ENCODE measurements around the gene BORCS5. TPM values are rescaled to one million over a fixed set of nuclear protein-coding genes. Genes with fewer than 3 reads are reported as not detected.
"Not testable (repeated sequence)": the region's sequence is repeated elsewhere in the genome, so short reads cannot be mapped to it uniquely, and the experiment has no call there.

The BORCS5 gene
- 10 to 100 TPM; 10.3 to 23.7 (median 19.6) TPM for total RNA-seq

GRCh38 chr12:12356896-12357718, at the start of gene BORCS5:
Gene BORCS5, plus strand, starts transcription at chr12:12357078. Its CDS starts 374 bp downstream, at chr12:12357452.
- Histone ChIP-seq H3K36me3 (no peaks in the 10 kb centered on the region), H3K9me3 (no peaks in the 10 kb centered on the region), H3K4me1 (peaks cover 7 to 11% of the 10 kb centered on the region in 2 donors), H3K4me3 (replicated peaks in 1 of 3) (peak within 1 kb of the TSS; percentile 53 to 95 (median 82)), H3K27me3 (no peaks in the 10 kb centered on the region), H3K27ac (peak within 1 kb of the TSS; percentile 65 to 96 (median 92))
- peak; percentile 98 for DNase-seq
- intact Hi-C loops (cut with DNase I), result no loop called here
- peak; percentile 62 to 99 for TF ChIP-seq POLR2A (IDR thresholded peaks at IDR 0.05)
- TF ChIP-seq CTCF (IDR thresholded peaks at IDR 0.05), result peak in 2 of 6 experiments; percentile 5 to 32
- 0 to 1% methylated on average over 18 to 25 of the region's 72 CpGs for WGBS, 2 donors

- WGBS, 2 donors, result 79 to 86% methylated on average over 10 of the region's 10 CpGs
- H3K4me3 ChIP-seq (replicated peaks in 1 of 3); H3K27me3 ChIP-seq; H3K27ac ChIP-seq; DNase-seq; H3K4me1 ChIP-seq; intact Hi-C loops (cut with DNase I); H3K36me3 ChIP-seq; H3K9me3 ChIP-seq: not testable (repeated sequence)
These were observed 46.2 kb upstream of the BORCS5 start for GRCh38 chr12:12310695-12311094.

- H3K27me3 ChIP-seq, result no peaks in the 10 kb centered on the region
- DNase-seq, result no peak
- H3K9me3 ChIP-seq, result no peaks in the 10 kb centered on the region
- peaks cover 3 to 5% of the 10 kb centered on the region in 2 donors for H3K4me1 ChIP-seq
- intact Hi-C loops (cut with DNase I), result no loop called here
- no peak overlapping the region for H3K27ac ChIP-seq
- TF ChIP-seq CTCF (IDR thresholded peaks at IDR 0.05), result no peak
- TF ChIP-seq POLR2A (IDR thresholded peaks at IDR 0.05), result no peak
- H3K4me3 ChIP-seq (replicated peaks in 1 of 3), result no peak overlapping the region
- no peaks in the 10 kb centered on the region for H3K36me3 ChIP-seq
These were observed 41.0 kb upstream of the BORCS5 start for GRCh38 chr12:12315838-12316237.

GRCh38 chr12:12319451-12320183, 37.3 kb upstream of the BORCS5 start:
- peaks cover 3 to 5% of the 10 kb centered on the region in 2 donors for H3K4me1 ChIP-seq
- H3K36me3 ChIP-seq, result no peaks in the 10 kb centered on the region
- H3K4me3 ChIP-seq (replicated peaks in 1 of 3), result no peak overlapping the region
- no peaks in the 10 kb centered on the region for H3K9me3 ChIP-seq
- peak overlapping the region; percentile 8 to 61 (median 27) for H3K27ac ChIP-seq
- DNase-seq, result no peak
- intact Hi-C loops (cut with DNase I), result no loop called here
- WGBS, 2 donors, result 70 to 83% methylated on average over 9 of the region's 9 CpGs
- H3K27me3 ChIP-seq, result no peaks in the 10 kb centered on the region
- no peak for TF ChIP-seq POLR2A (IDR thresholded peaks at IDR 0.05)
- TF ChIP-seq CTCF (IDR thresholded peaks at IDR 0.05), result no peak

GRCh38 chr12:12323118-12323517, 33.8 kb upstream of the BORCS5 start:
- Histone ChIP-seq H3K4me1 (peaks cover 3 to 5% of the 10 kb centered on the region in 2 donors), H3K36me3 (no peaks in the 10 kb centered on the region), H3K27ac (no peak overlapping the region), H3K27me3 (no peaks in the 10 kb centered on the region), H3K4me3 (replicated peaks in 1 of 3) (no peak overlapping the region), H3K9me3 (no peaks in the 10 kb centered on the region)
- intact Hi-C loops (cut with DNase I), result no loop called here
- DNase-seq, result no peak
- WGBS, 2 donors, result 85 to 86% methylated on average over 4 of the region's 4 CpGs
- TF ChIP-seq CTCF (IDR thresholded peaks at IDR 0.05) (no peak), POLR2A (IDR thresholded peaks at IDR 0.05) (no peak)

Data from thyroid gland (tissue), 4 donors.